LNCaP clone FGC (cell line): Measurements from ENCODE around the gene GPR137C.

ENCODE experiments used
- DNase-seq: peaks from one replicate; pipeline ENCODE4 v3.0.0-alpha.2; 2011; ENCODE audit warnings: low read depth
- H3K4me3 ChIP-seq: 2 replicates; pipeline ENCODE4 v1.5.1; 2011; ENCODE audit warnings: mild to moderate bottlenecking, low read depth, low read length, control low read depth
- CTCF ChIP-seq: IDR thresholded peaks from 2 replicates; pipeline ENCODE4 v1.5.1; 2012; ENCODE audit warnings: mild to moderate bottlenecking; ENCODE audit not compliant: control insufficient read depth, insufficient read depth; ENCODE audit errors: extremely low read depth

The GPR137C gene

GRCh38 chr14:52552063-52552988 lies at the start of gene GPR137C, which contains the start of gene TXNDC16:
Gene GPR137C (plus strand): TSS chr14:52552836. CDS start chr14:52553148, 312 bp downstream.
Gene TXNDC16 (minus strand): TSS chr14:52552505. CDS start chr14:52543557, 8,948 bp downstream.
- DNase-seq = peak; percentile 99
- peak within 1 kb of the TSS; percentile 88 for H3K4me3 ChIP-seq
- no peak for TF ChIP-seq CTCF

- no peak for DNase-seq
- no peak overlapping the region for H3K4me3 ChIP-seq
- no peak for TF ChIP-seq CTCF
Observed at GRCh38 chr14:52513249-52513648, 39.4 kb upstream of the GPR137C start.

- no peak for DNase-seq
- H3K4me3 ChIP-seq = no peak overlapping the region
- TF ChIP-seq CTCF = no peak
Observed at GRCh38 chr14:52514046-52514811, 38.4 kb upstream of the GPR137C start.

- H3K4me3 ChIP-seq = no peak overlapping the region
- TF ChIP-seq CTCF = no peak
- peak; percentile 59 for DNase-seq
Observed at GRCh38 chr14:52522033-52522432, 30.6 kb upstream of the GPR137C start.

GRCh38 chr14:52522581-52523345 lies 29.9 kb upstream of the GPR137C start:
- no peak for DNase-seq
- TF ChIP-seq CTCF = no peak
- no peak overlapping the region for H3K4me3 ChIP-seq

- no peak for TF ChIP-seq CTCF
- no peak for DNase-seq
- H3K4me3 ChIP-seq = no peak overlapping the region
Observed at GRCh38 chr14:52527052-52527451, 25.6 kb upstream of the GPR137C start.
